K562 (cell line): Measurements from ENCODE around the gene RFC2.

Source experiments
- EP400 ChIP-seq: fragments of 450-650 bp; IDR thresholded peaks from 2 replicates; pipeline ENCODE4 v1.6.1; 2017; ENCODE audit warnings: antibody characterized with exemption, mild to moderate bottlenecking, moderate library complexity
- ESRRA ChIP-seq: fragments of 450-650 bp; IDR thresholded peaks from 2 replicates; pipeline ENCODE4 v1.6.1; 2014; ENCODE audit warnings: low read depth, mild to moderate bottlenecking, moderate library complexity, borderline replicate concordance
- HCFC1 ChIP-seq: IDR thresholded peaks from 2 replicates; pipeline ENCODE4 v1.6.1; 2012; ENCODE audit warnings: low read depth, low read length, improper control_type of control experiment
- JUN ChIP-seq, 2 experiments: sonication (generic) in 1 of 2; formaldehyde crosslinking in 1 of 2; IDR thresholded peaks; 2 replicates each; pipeline versions ENCODE4 v1.6.1 to v1.8.0; 2012 to 2022; ENCODE audit warnings: borderline replicate concordance in 2 of 2, mild to moderate bottlenecking in 2 of 2, improper control_type of control experiment in 1 of 2, low read depth in 1 of 2, low read length in 1 of 2, missing genetic modification reagents in 1 of 2
- MLX ChIP-seq, 2 experiments: fragments of 450-650 bp in 1 of 2; sonication (generic) in 1 of 2; formaldehyde crosslinking; conservative IDR thresholded peaks; 2 replicates each; pipeline versions ENCODE4 v1.4.0 to v1.8.1; 2020 to 2022; ENCODE audit warnings: mild to moderate bottlenecking in 1 of 2, missing genetic modification reagents in 1 of 2
- MTF1 ChIP-seq: fragments of 250-450 bp; sonication (Bioruptor Pico); IDR thresholded peaks from 2 replicates; pipeline ENCODE4 v1.9.0; 2021; ENCODE audit warnings: moderate library complexity, mild to moderate bottlenecking, inconsistent platforms, borderline replicate concordance
- NFE2L1 ChIP-seq: fragments of 450-650 bp; IDR thresholded peaks from 2 replicates; pipeline ENCODE4 v1.6.1; 2016; ENCODE audit warnings: missing genetic modification characterization, low read depth, mild to moderate bottlenecking, missing compliant biosample characterization, moderate library complexity, borderline replicate concordance
- NRF1 ChIP-seq, 2 experiments: fragments of 450-650 bp; IDR thresholded peaks in 1 of 2; conservative IDR thresholded peaks in 1 of 2; 2 replicates each; pipeline ENCODE4 v1.6.1; 2014; ENCODE audit warnings: mild to moderate bottlenecking in 2 of 2
- PHF8 ChIP-seq: fragments of 200-600 bp; sonication (generic); IDR thresholded peaks from 2 replicates; pipeline ENCODE4 v1.6.1; 2012; ENCODE audit warnings: mixed run types, mild to moderate bottlenecking, inconsistent platforms, low read length, moderate library complexity, borderline replicate concordance
- ZNF384 ChIP-seq: IDR thresholded peaks from 2 replicates; pipeline ENCODE4 v1.6.1; 2012; ENCODE audit warnings: low read depth, low read length, improper control_type of control experiment
- ZNF77 ChIP-seq: fragments of 250-450 bp; sonication (Bioruptor Pico); IDR thresholded peaks from 2 replicates; pipeline ENCODE4 v1.5.0; 2020

- TF ChIP-seq ZNF77 (CRISPR knock-in tag) (no peak), MLX (CRISPR knock-in tag; conservative IDR thresholded peaks at IDR 0.05) (no peak), JUN (IDR thresholded peaks at IDR 0.05; ENCODE audit: borderline replicate concordance, low read depth, low read length) (no peak), JUN (CRISPR knock-in tag; IDR thresholded peaks at IDR 0.05; ENCODE audit: borderline replicate concordance) (no peak), NFE2L1 (tag) (no peak), PHF8 (no peak), ZNF384 (no peak), EP400 (no peak), NRF1 (conservative IDR thresholded peaks at IDR 0.05 in 1 of 2, IDR thresholded peaks at IDR 0.05 in 1 of 2) (no peak), ESRRA (no peak), MTF1 (CRISPR knock-in tag) (no peak), HCFC1 (no peak)
These were observed 31.9 kb upstream of the RFC2 start for GRCh38 chr7:74286131-74286530.
